Endothelial cell of umbilical vein (primary cell): ENCODE data around the gene SEC22C. TPM values are rescaled to one million over a fixed set of nuclear protein-coding genes. Genes with fewer than 3 reads are reported as not detected.

Experiments
- BruUV-seq: library from RNA; stranded (reverse); fragments of 400-500 nt; replicated peaks from 2 replicates; lab custom pipeline; 2021; lab: Mats Ljungman, UMichigan
- CTCF ChIA-PET: fragments of 300-600, 350-600 bp; sonication (Branson Sonifier 250); formaldehyde crosslinking; loops from one replicate; lab custom pipeline; 2021; ENCODE audit warnings: antibody characterized with exemption, inconsistent platforms; lab: Charles Lee
- POLR2A ChIA-PET: fragments of 300-600, 350-600 bp; sonication (Branson Sonifier 250); formaldehyde crosslinking; loops from one replicate; lab custom pipeline; 2021; ENCODE audit warnings: antibody characterized with exemption, inconsistent platforms; lab: Charles Lee
- DNase-seq: peaks from one replicate; pipeline ENCODE4 v3.0.0-alpha.2; 2011; ENCODE audit warnings: low read depth, low spot score
- FAIRE-seq: peaks from 2 replicates; lab custom pipeline; 2011; peaks lifted over from hg19 to GRCh38; lab: Jason Lieb, UNC
- H2AFZ ChIP-seq: 2 replicates; pipeline ENCODE4 v1.6.0; 2012; ENCODE audit warnings: low read depth, low read length, control low read depth, inconsistent platforms
- H3K27ac ChIP-seq: 2 replicates; pipeline ENCODE4 v1.5.1; 2011; ENCODE audit warnings: low read depth, mild to moderate bottlenecking, control low read depth, low read length, moderate library complexity; ENCODE audit not compliant: insufficient read depth
- H3K27me3 ChIP-seq, 2 experiments: 2 replicates each; pipeline versions ENCODE4 v1.6.0 to v1.6.1; 2011; ENCODE audit warnings: low read length in 2 of 2, mixed read lengths in 1 of 2; ENCODE audit not compliant: control insufficient read depth in 2 of 2, insufficient read depth in 2 of 2
- H3K36me3 ChIP-seq, 2 experiments: 2 replicates in 1 of 2; 3 replicates in 1 of 2; pipeline ENCODE4 v1.5.1; 2011; ENCODE audit warnings: low read length in 2 of 2, mild to moderate bottlenecking in 1 of 2, moderate library complexity in 1 of 2; ENCODE audit not compliant: control insufficient read depth in 2 of 2, insufficient read depth in 2 of 2; ENCODE audit errors: extremely low read depth in 1 of 2
- H3K4me1 ChIP-seq: 3 replicates; pipeline ENCODE4 v1.5.1; 2011; ENCODE audit warnings: mild to moderate bottlenecking, low read length; ENCODE audit not compliant: control insufficient read depth, insufficient read depth; ENCODE audit errors: extremely low read depth
- H3K4me2 ChIP-seq: 2 replicates; pipeline ENCODE4 v1.6.1; 2011; ENCODE audit warnings: low read length, control low read depth, mixed read lengths; ENCODE audit not compliant: insufficient read depth
- H3K4me3 ChIP-seq, 3 experiments: fragments of 200-600 bp in 1 of 3; sonication (generic), shearing (Covaris generic) in 1 of 3; replicated peaks in 1 of 3; 2 replicates each; pipeline ENCODE4 v1.5.1; 2011 to 2016; ENCODE audit warnings: control low read depth in 3 of 3, low read length in 3 of 3, mild to moderate bottlenecking in 2 of 3, inconsistent platforms in 1 of 3, low read depth in 1 of 3, moderate library complexity in 1 of 3; ENCODE audit not compliant: insufficient read depth in 1 of 3
- H3K79me2 ChIP-seq: 2 replicates; pipeline ENCODE4 v1.6.0; 2012; ENCODE audit warnings: low read length, inconsistent platforms; ENCODE audit not compliant: control insufficient read depth, insufficient read depth
- H3K9ac ChIP-seq: replicated peaks from 2 replicates; pipeline ENCODE3; 2011; ENCODE audit warnings: low read length, control low read depth; ENCODE audit not compliant: insufficient read depth; ENCODE audit errors: extremely low read depth
- H3K9me1 ChIP-seq: replicated peaks from 3 replicates; pipeline ENCODE4 v1.6.0; 2011; ENCODE audit warnings: mild to moderate bottlenecking, low read length; ENCODE audit not compliant: control insufficient read depth, insufficient read depth; ENCODE audit errors: extremely low read depth
- H3K9me3 ChIP-seq: replicated peaks from 2 replicates; pipeline ENCODE4 v1.5.1; 2012; ENCODE audit warnings: low read length, inconsistent platforms; ENCODE audit not compliant: control insufficient read depth, insufficient read depth
- H4K20me1 ChIP-seq: replicated peaks from 2 replicates; pipeline ENCODE3; 2011; ENCODE audit warnings: mild to moderate bottlenecking, low read length; ENCODE audit not compliant: control insufficient read depth, insufficient read depth; ENCODE audit errors: extremely low read depth
- CTCF ChIP-seq, 2 donors: IDR thresholded peaks; 1 replicate in 1 of 2; 2 replicates in 1 of 2; pipeline ENCODE4 v1.5.1; 2011; ENCODE audit warnings: low read length in 2 of 2, mild to moderate bottlenecking in 2 of 2, moderate library complexity in 2 of 2, control low read depth in 1 of 2, inconsistent platforms in 1 of 2, low read depth in 1 of 2; ENCODE audit not compliant: insufficient read depth in 1 of 2; ENCODE audit errors: extremely low read depth in 1 of 2
- EZH2 ChIP-seq: IDR thresholded peaks from 2 replicates; pipeline ENCODE4 v1.6.1; 2012; ENCODE audit warnings: borderline replicate concordance, low read depth, mild to moderate bottlenecking, moderate library complexity, low read length, inconsistent platforms; ENCODE audit not compliant: severe bottlenecking
- FOS ChIP-seq: IDR thresholded peaks from 2 replicates; pipeline ENCODE4 v1.6.1; 2011; ENCODE audit warnings: mild to moderate bottlenecking, low read length, moderate library complexity, borderline replicate concordance; ENCODE audit not compliant: insufficient read depth
- GATA2 ChIP-seq: IDR thresholded peaks from 2 replicates; pipeline ENCODE4 v1.7.0; 2011; ENCODE audit warnings: low read depth, mild to moderate bottlenecking, moderate library complexity, mixed read lengths, low read length; ENCODE audit not compliant: insufficient read length, insufficient read depth
- JUN ChIP-seq: IDR thresholded peaks from 2 replicates; pipeline ENCODE4 v1.6.1; 2011; ENCODE audit warnings: borderline replicate concordance, low read depth; ENCODE audit not compliant: insufficient read length, insufficient read depth
- MAX ChIP-seq: IDR thresholded peaks from 2 replicates; pipeline ENCODE4 v1.6.1; 2011; ENCODE audit not compliant: insufficient read depth, insufficient read length
- MYC ChIP-seq: IDR thresholded peaks from one replicate; pipeline ENCODE4 v1.6.1; 2011; ENCODE audit warnings: mild to moderate bottlenecking, low read depth, low read length
- POLR2A ChIP-seq: IDR thresholded peaks from 2 replicates; pipeline ENCODE4 v1.6.1; 2012; ENCODE audit warnings: low read depth, mild to moderate bottlenecking, control low read depth, low read length
- POLR2AphosphoS5 ChIP-seq: IDR thresholded peaks from 2 replicates; pipeline ENCODE4 v1.6.1; 2012; ENCODE audit warnings: low read depth, mild to moderate bottlenecking, control low read depth, low read length, moderate library complexity; ENCODE audit not compliant: insufficient read depth
- dilution Hi-C: fragments of 300-500 bp; cut with MboI; formaldehyde crosslinking; loops from one replicate; pipeline ENCODE4 v1.15.0; 2019; ENCODE audit warnings: low sequenced_read_pairs; ENCODE audit not compliant: extremely low pct_ligation_motif_present
- intact Hi-C: fragments of 100-400 bp; cut with micrococcal nuclease; formaldehyde crosslinking; loops from one replicate; pipeline ENCODE4 v1.10.0; 2022
- polyA plus RNA-seq, 4 experiments: library from polyadenylated mRNA; depleted of rRNA in 3 of 4; stranded (reverse) in 3 of 4; unstranded in 1 of 4; fragments of >200 nt; gene quantifications; 2 replicates each; pipeline versions ENCODE4 v1.2.1 to v1.2.3, GENCODE V29; 2011 to 2012; ENCODE audit warnings: missing spikeins in 1 of 4
- total RNA-seq: library from RNA; stranded (reverse); gene quantifications from 2 replicates; pipeline ENCODE4 v1.2.3, GENCODE V29; 2021

Gene SEC22C
- total and polyA plus RNA-seq, 2 donors (not counting 3 experiments of a cell fraction or from before 2014, with no cell fraction given): 43.9 to 61.9 TPM

- no peak overlapping the region for H3K9ac ChIP-seq
- intact Hi-C loops (no loop called here), dilution Hi-C loops (no loop called here)
- no peaks in the 10 kb centered on the region for H3K9me3 ChIP-seq
- no TSS peak for BruUV-seq
- DNase-seq: no peak
- no peaks in the 10 kb centered on the region for H3K36me3 ChIP-seq
- no peak overlapping the region for H2AFZ ChIP-seq
- H3K79me2 ChIP-seq: no peaks in the 10 kb centered on the region
- TF ChIP-seq GATA2 (no peak), MYC (no peak), POLR2A (no peak), JUN (no peak), CTCF (IDR thresholded peaks at IDR 0.05; ENCODE audit: extremely low read depth in 1 of 2, insufficient read depth in 1 of 2, low read depth in 1 of 2, low read length in 2 of 2) (no peak), FOS (no peak), MAX (no peak), EZH2 (no peak), POLR2AphosphoS5 (no peak)
- ChIA-PET CTCF (interaction anchor here (1.0 to 2.6 kb wide), 7 partner anchors 10 to 311 kb away, joined by 3 to 14 read pairs (median 4); partner anchors contain the start of gene VIPR1), POLR2A (no interaction called here)
- no peaks in the 10 kb centered on the region for H3K27me3 ChIP-seq
- H3K4me3 ChIP-seq: no peak overlapping the region
- H3K4me2 ChIP-seq: no peak overlapping the region
- no peak overlapping the region for H3K27ac ChIP-seq
- no peak for FAIRE-seq
- no peaks in the 10 kb centered on the region for H3K4me1 ChIP-seq
- no peaks in the 10 kb centered on the region for H4K20me1 ChIP-seq
- no peaks in the 10 kb centered on the region for H3K9me1 ChIP-seq
Measured at GRCh38 chr3:42541079-42541478, 40.7 kb downstream of the SEC22C start.
